ENCODE measurements around the gene PSD2. TPM values are rescaled to one million over a fixed set of nuclear protein-coding genes. Genes with fewer than 3 reads are reported as not detected.

Gene PSD2
- total RNA-seq, 1 donor from 2014 or later, result 0.68 TPM

- Mint-ChIP-seq H3K4me3 (no peak overlapping the region), H3K4me1 (no peaks in the 10 kb centered on the region), H3K27me3 (ENCODE audit: low read depth) (peaks cover 7% of the 10 kb centered on the region), H3K9me3 (no peaks in the 10 kb centered on the region), H3K36me3 (ENCODE audit: low read depth) (no peaks in the 10 kb centered on the region), H3K27ac (ENCODE audit: unreplicated experiment) (no peak overlapping the region)
- DNase-seq (ENCODE audit: low read depth, low spot score), result no peak
- TF ChIP-seq CTCF (conservative IDR thresholded peaks at IDR 0.05), result no peak
Observed at GRCh38 chr5:139861021-139861888, 65.6 kb downstream of the PSD2 start.

DNA sequence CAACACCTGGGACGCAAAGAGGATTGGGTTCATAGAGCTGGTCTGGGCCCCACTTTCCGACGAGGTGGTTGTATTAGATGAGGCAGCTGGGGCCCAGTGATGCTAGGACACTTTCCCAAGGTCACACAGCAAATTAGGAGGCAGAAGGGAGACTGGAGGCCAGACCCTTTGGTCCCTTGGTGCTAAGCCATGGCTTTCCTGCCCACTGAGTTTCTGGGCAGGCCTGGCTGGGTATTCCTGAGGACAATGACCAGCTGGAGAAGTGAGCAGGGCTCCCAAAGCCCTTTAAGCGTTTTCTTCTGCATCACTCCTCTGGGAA, 66.2 kb downstream of the PSD2 start:
- TF ChIP-seq CTCF (conservative IDR thresholded peaks at IDR 0.05), result no peak
- no peak overlapping the region for H3K27ac Mint-ChIP-seq (ENCODE audit: unreplicated experiment)

GRCh38 chr5:139862313-139862712, 66.7 kb downstream of the PSD2 start:
- H3K27ac Mint-ChIP-seq (ENCODE audit: unreplicated experiment), result no peak overlapping the region
- TF ChIP-seq CTCF (conservative IDR thresholded peaks at IDR 0.05), result no peak

More for the DNA sequence above, 66.2 kb downstream of the PSD2 start:
- Mint-ChIP-seq H3K9me3 (no peaks in the 10 kb centered on the region), H3K27me3 (ENCODE audit: low read depth) (peaks cover 11% of the 10 kb centered on the region), H3K36me3 (ENCODE audit: low read depth) (no peaks in the 10 kb centered on the region), H3K4me1 (no peaks in the 10 kb centered on the region), H3K4me3 (no peak overlapping the region)
- DNase-seq (ENCODE audit: low read depth, low spot score), result no peak

GRCh38 chr5:139862803-139863202, 67.2 kb downstream of the PSD2 start:
- Mint-ChIP-seq H3K27ac (ENCODE audit: unreplicated experiment) (no peak overlapping the region), H3K9me3 (no peaks in the 10 kb centered on the region), H3K27me3 (ENCODE audit: low read depth) (peaks cover 18% of the 10 kb centered on the region), H3K4me3 (no peak overlapping the region), H3K36me3 (ENCODE audit: low read depth) (no peaks in the 10 kb centered on the region), H3K4me1 (no peaks in the 10 kb centered on the region)
- no peak for TF ChIP-seq CTCF (conservative IDR thresholded peaks at IDR 0.05)
- no peak for DNase-seq (ENCODE audit: low read depth, low spot score)

More at GRCh38 chr5:139862313-139862712, 66.7 kb downstream of the PSD2 start:
- Mint-ChIP-seq H3K9me3 (no peaks in the 10 kb centered on the region), H3K4me3 (no peak overlapping the region), H3K4me1 (no peaks in the 10 kb centered on the region), H3K36me3 (ENCODE audit: low read depth) (no peaks in the 10 kb centered on the region), H3K27me3 (ENCODE audit: low read depth) (peaks cover 16% of the 10 kb centered on the region)
- no peak for DNase-seq (ENCODE audit: low read depth, low spot score)

- Mint-ChIP-seq H3K4me3 (no peak overlapping the region), H3K36me3 (ENCODE audit: low read depth) (no peaks in the 10 kb centered on the region), H3K4me1 (no peaks in the 10 kb centered on the region), H3K27me3 (ENCODE audit: low read depth) (peaks cover 18% of the 10 kb centered on the region), H3K9me3 (no peaks in the 10 kb centered on the region), H3K27ac (ENCODE audit: unreplicated experiment) (no peak overlapping the region)
- no peak for DNase-seq (ENCODE audit: low read depth, low spot score)
- TF ChIP-seq CTCF (conservative IDR thresholded peaks at IDR 0.05), result no peak
Observed at GRCh38 chr5:139863361-139863760, 67.8 kb downstream of the PSD2 start.

All from neural crest cell (in vitro differentiated cells).